HG02870 (cell line): ENCODE results near the gene ULK4.

Experiments used
- ATAC-seq: cut with Tn5 transposase; IDR thresholded peaks from one replicate; pipeline ENCODE4 v1.9.1; 2021; ENCODE audit warnings: mild to moderate bottlenecking, moderate library complexity; ENCODE audit not compliant: unreplicated experiment

The ULK4 gene

DNA sequence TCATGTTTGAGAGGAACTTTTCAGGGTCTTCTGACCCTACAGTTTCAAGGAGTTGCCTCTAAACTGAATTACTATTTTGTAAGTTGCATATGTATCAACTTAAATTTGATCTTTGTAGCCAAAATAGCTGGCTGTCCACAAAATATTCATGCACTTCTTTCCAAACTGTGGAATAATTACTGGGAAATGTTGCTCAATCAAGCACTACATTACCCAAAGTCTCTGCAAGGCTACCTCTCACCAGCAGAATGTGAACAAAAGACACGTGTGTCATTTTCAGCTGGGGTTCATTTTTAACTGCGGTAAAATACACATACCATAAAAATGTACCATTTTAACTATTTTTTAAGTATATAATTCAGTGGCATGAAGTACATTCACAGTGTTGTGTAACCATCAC lies 442.2 kb downstream of the ULK4 start:
- no peak for ATAC-seq

DNA sequence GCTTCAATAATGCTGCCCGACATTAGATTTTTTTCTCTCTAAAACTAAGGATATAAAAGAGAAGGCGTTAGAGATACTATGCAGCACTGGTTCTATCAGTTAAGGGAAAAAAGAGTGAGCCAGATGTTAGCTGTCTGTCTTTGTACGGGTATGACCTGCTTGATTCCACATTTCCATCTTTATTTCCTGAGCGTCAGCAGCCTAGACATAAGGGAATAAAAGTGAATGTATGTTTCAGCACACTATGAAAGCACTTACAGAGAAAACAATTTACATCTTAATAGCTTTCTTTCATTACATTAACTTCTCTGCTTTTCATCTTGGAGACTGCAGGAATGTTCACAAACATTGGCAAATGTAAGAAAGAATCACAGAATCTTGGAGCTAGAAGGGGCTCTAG lies 443.3 kb downstream of the ULK4 start:
- ATAC-seq, result no peak

GRCh38 chr3:41508063-41508696 lies 453.7 kb downstream of the ULK4 start:
- no peak for ATAC-seq

GRCh38 chr3:41507336-41508062 lies 454.4 kb downstream of the ULK4 start:
- no peak for ATAC-seq

- ATAC-seq, result no peak
Measured at GRCh38 chr3:41503998-41504623, 457.8 kb downstream of the ULK4 start.

DNA sequence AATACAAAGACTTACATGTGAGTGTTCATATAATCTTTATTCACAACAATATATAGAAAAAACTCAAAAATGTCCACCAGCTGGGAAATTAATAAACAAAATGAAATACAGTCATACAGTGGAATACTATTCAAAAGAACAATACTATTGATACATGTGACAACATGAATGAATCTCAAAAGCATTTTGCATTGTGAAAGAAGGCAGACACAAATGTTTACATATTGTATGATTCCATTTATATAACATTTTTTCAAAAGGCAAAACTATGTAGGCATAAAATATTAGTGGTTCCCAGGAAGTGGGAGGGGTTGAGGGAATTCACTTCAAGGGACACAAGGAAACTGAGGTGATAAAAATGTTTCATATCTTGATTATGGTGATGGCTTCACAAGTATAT lies 459.4 kb downstream of the ULK4 start:
- ATAC-seq, result no peak

DNA sequence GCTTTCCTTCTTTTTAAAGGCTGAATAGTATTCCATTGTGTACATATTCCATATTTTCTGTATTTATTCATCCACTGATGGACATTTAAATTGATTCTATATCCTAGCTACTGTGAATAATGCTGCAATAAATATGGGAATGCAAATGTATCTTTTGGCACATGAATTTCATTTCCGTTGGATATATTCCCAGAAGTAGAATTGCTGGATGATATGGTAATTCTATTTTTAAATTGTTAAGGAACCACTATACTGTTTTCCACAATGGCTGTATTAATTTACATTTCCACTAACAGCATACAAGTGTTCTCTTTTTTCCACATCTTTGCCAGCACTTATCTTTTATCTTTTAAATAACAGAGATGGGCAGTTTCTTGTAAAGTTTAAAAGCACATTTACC lies 459.9 kb downstream of the ULK4 start:
- no peak for ATAC-seq

DNA sequence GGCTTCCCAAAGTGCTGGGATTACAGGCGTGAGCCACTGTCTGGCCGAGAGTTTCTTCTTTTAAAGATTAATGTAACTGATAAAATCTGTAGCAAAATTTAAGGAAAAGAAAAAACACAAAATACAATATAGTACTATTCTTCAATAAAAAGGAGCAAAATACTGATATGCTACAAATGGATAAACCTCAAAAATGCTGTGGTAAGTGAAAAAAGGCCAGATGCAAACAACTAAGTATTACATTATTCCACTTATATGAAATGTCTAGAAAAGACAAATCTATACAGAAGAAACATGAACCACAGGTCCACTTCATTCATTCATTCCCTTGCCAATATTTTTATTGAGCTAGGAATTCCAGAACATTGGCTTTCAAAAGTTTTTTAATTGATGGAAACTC lies 463.1 kb downstream of the ULK4 start:
- no peak for ATAC-seq

- ATAC-seq, result no peak
Measured at GRCh38 chr3:41490360-41490759, 471.5 kb downstream of the ULK4 start.

GRCh38 chr3:41489231-41489630 lies 472.7 kb downstream of the ULK4 start:
- no peak for ATAC-seq

- no peak for ATAC-seq
Measured at GRCh38 chr3:41488501-41488900, 473.4 kb downstream of the ULK4 start.

- no peak for ATAC-seq
Measured at GRCh38 chr3:41485484-41485883, 476.4 kb downstream of the ULK4 start.

DNA sequence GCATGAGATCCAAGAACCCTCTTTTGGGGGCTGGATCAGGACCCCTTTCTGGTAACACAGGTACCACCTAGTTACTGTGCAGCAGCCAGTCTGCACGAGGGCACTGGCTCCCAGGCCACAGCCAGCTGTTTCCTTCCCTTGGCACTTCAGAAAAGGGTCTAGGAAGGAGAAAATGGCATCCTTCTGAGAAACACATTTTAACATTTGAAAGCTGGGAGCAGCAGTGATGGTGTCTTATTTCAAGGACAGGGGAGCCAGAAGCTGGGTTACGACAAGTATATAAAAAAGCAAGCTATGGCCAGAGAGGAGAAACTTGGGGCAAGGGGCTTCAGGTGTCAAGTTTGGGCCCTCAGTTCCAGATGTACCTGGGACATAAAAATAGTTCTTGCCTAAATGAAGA lies 479.8 kb downstream of the ULK4 start:
- no peak for ATAC-seq

- ATAC-seq, result no peak
Measured at GRCh38 chr3:41478278-41478677, 483.6 kb downstream of the ULK4 start.

DNA sequence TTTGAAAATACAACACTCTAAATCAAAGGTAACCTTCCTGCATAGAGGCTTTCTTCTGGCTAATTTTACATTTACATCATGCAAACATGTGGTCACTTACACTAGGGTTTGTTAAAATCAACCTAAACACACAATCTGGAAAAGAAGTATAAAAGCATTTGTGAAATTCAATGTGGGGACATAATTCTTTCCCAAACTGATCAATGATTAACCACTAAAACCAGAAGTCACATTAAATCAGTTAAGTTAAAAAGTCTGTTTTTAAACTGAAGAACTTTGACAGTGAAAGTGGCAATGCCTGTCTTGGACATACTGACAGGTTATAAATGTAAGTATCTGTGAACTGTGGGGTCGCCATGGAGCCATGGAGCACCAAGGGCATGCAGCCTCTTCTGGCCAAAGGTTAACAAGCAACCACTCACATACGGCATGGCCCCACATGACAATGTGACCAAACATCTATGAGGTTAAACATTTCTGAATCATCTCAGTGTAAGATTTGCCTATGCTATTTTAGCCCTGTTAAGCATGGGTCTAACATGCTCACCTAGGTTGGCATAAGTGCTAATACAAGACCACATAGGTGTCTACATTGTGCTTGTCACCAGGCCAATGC lies 484.4 kb downstream of the ULK4 start:
- ATAC-seq, result no peak

DNA sequence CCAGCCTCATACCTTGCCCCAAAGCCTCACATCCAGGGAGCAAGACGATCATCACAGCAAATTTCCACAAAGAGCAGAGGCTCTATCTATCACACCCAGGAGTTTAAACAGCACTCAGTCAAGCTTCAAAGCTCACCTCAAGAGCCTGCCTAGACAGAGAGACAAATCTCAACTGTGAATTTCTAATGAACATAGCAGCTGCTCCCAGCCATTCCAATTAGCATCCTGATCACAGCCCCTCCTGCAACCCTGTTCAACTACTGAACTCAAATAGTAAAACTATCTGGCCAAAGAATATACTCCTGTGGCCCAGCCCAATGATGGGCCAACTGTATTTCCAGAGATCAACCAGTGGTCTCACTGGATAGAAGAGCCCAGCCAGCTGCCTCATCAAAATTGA lies 492.8 kb downstream of the ULK4 start:
- no peak for ATAC-seq

- no peak for ATAC-seq
Measured at GRCh38 chr3:41467481-41467880, 494.4 kb downstream of the ULK4 start.

GRCh38 chr3:41464858-41465257 lies 497.0 kb downstream of the ULK4 start:
- no peak for ATAC-seq

GRCh38 chr3:41464401-41464800 lies 497.5 kb downstream of the ULK4 start:
- no peak for ATAC-seq

GRCh38 chr3:41462103-41462691 lies 499.7 kb downstream of the ULK4 start:
- ATAC-seq, result no peak

DNA sequence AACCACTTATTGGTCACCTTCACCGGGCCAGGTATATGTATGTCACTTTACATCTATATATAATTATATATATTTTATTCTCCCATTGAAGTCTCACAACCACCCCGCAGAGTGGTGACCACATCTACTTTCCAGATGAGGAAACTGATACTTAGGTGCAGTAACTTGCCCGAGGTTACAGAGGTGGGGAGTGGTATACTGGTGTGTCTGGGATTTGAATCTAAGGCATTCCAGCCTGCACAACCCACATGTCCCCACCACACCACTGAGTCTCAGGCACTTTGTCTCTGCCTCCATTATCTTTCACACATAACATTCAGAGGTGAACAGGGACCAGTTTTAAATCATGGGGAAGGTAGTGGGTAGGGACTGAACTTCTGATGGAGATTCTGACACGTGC lies 501.2 kb downstream of the ULK4 start:
- no peak for ATAC-seq

GRCh38 chr3:41457176-41457575 lies 504.7 kb downstream of the ULK4 start:
- ATAC-seq, result no peak
